Hindlimb muscle (tissue), 1 donor: ENCODE measurements around the gene ANKRD40. TPM values are rescaled to one million over a fixed set of nuclear protein-coding genes. Genes with fewer than 3 reads are reported as not detected.

ENCODE experiments used
- DNase-seq: peaks from one replicate; pipeline ENCODE4 v3.0.0-alpha.2; 2013
- polyA plus RNA-seq: library from polyadenylated mRNA; unstranded; fragments of 120-200 nt; gene quantifications from one replicate; pipeline ENCODE4 v1.2.1, GENCODE V29; 2013; ENCODE audit not compliant: insufficient read length

ANKRD40 gene
- polyA plus RNA-seq, 1 donor = 45.4 TPM

GRCh38 chr17:50668025-50668837 lies 39.5 kb downstream of the ANKRD40 start:
- DNase-seq = no peak

- DNase-seq = no peak
Measured at GRCh38 chr17:50667259-50668024, 40.3 kb downstream of the ANKRD40 start.

- no peak for DNase-seq
Measured at GRCh38 chr17:50666316-50666715, 41.4 kb downstream of the ANKRD40 start.

GRCh38 chr17:50665838-50666237 lies 41.9 kb downstream of the ANKRD40 start:
- DNase-seq = no peak

GRCh38 chr17:50664788-50665458 lies 42.8 kb downstream of the ANKRD40 start:
- DNase-seq = no peak

- no peak for DNase-seq
Measured at GRCh38 chr17:50663812-50664374, 43.8 kb downstream of the ANKRD40 start.

- no peak for DNase-seq
Measured at GRCh38 chr17:50662632-50663225, 45.0 kb downstream of the ANKRD40 start.

- no peak for DNase-seq
Measured at GRCh38 chr17:50661795-50662391, 45.8 kb downstream of the ANKRD40 start.

GRCh38 chr17:50661348-50661747 lies 46.4 kb downstream of the ANKRD40 start:
- no peak for DNase-seq

- DNase-seq = no peak
Measured at GRCh38 chr17:50660887-50661345, 46.8 kb downstream of the ANKRD40 start.

GRCh38 chr17:50660042-50660886 lies 47.5 kb downstream of the ANKRD40 start:
- DNase-seq = no peak

GRCh38 chr17:50659179-50659578 lies 48.5 kb downstream of the ANKRD40 start:
- no peak for DNase-seq

GRCh38 chr17:50658616-50659015 lies 49.1 kb downstream of the ANKRD40 start:
- no peak for DNase-seq

GRCh38 chr17:50657627-50658026 lies 50.1 kb downstream of the ANKRD40 start:
- no peak for DNase-seq

GRCh38 chr17:50657054-50657453 lies 50.7 kb downstream of the ANKRD40 start:
- DNase-seq = no peak

- DNase-seq = no peak
Measured at GRCh38 chr17:50656509-50656908, 51.2 kb downstream of the ANKRD40 start.

- DNase-seq = no peak
Measured at GRCh38 chr17:50653738-50654137, 54.0 kb downstream of the ANKRD40 start.

- DNase-seq = no peak
Measured at GRCh38 chr17:50651661-50652060, 56.1 kb downstream of the ANKRD40 start.

GRCh38 chr17:50649042-50649908 lies 58.4 kb downstream of the ANKRD40 start:
- no peak for DNase-seq

GRCh38 chr17:50647187-50647586 lies 60.5 kb downstream of the ANKRD40 start:
- no peak for DNase-seq
